Breast epithelium (tissue), 4 donors: Measurements from ENCODE around the gene TRAPPC6A. TPM values are rescaled to one million over a fixed set of nuclear protein-coding genes. Genes with fewer than 3 reads are reported as not detected.
A peak's percentile ranks its signal among the peaks of the same experiment; 100 is the strongest.

Source experiments
- DNase-seq, 2 donors: peaks; one replicate each; pipeline ENCODE4 v3.0.0-alpha.2; 2019; ENCODE audit warnings: low spot score in 2 of 2
- H3K27ac ChIP-seq, 2 donors: fragments of 200-600 bp; sonication (generic) in 1 of 2; one replicate each; pipeline ENCODE4 v1.5.1; 2016 to 2019; ENCODE audit warnings: mild to moderate bottlenecking in 1 of 2
- H3K27me3 ChIP-seq, 2 donors: fragments of 200-600 bp; sonication (generic) in 1 of 2; one replicate each; pipeline versions ENCODE4 v1.5.1 to v1.6.0; 2017 to 2019; ENCODE audit warnings: control low read depth in 1 of 2, mild to moderate bottlenecking in 1 of 2
- H3K36me3 ChIP-seq: fragments of 200-600 bp; one replicate; pipeline ENCODE4 v1.5.1; 2019
- H3K4me1 ChIP-seq, 2 donors: fragments of 200-600 bp; sonication (generic); one replicate each; pipeline ENCODE4 v1.5.1; 2016 to 2019; ENCODE audit warnings: control low read depth in 1 of 2
- H3K4me3 ChIP-seq, 3 donors: fragments of 200-600 bp; sonication (generic); 1 replicate in 2 of 3; 2 replicates in 1 of 3; pipeline ENCODE4 v1.5.1; 2016 to 2019; ENCODE audit warnings: mild to moderate bottlenecking in 3 of 3, moderate library complexity in 2 of 3
- H3K9me3 ChIP-seq, 2 donors: fragments of 200-600 bp; sonication (generic) in 1 of 2; one replicate each; pipeline ENCODE4 v1.5.1; 2016 to 2019; ENCODE audit warnings: control low read depth in 1 of 2
- CTCF ChIP-seq, 3 donors: fragments of 450-650 bp; IDR thresholded peaks; one replicate each; pipeline ENCODE4 v1.5.1; 2016 to 2017; ENCODE audit warnings: antibody characterized with exemption in 3 of 3, mild to moderate bottlenecking in 3 of 3, moderate library complexity in 3 of 3
- POLR2A ChIP-seq: fragments of 450-650 bp; IDR thresholded peaks from one replicate; pipeline ENCODE4 v1.6.1; 2016; ENCODE audit warnings: antibody characterized with exemption, mild to moderate bottlenecking, moderate library complexity
- POLR2AphosphoS5 ChIP-seq, 3 donors: sonication (generic); formaldehyde crosslinking; IDR thresholded peaks; one replicate each; pipeline ENCODE4 v1.6.1; 2017; ENCODE audit warnings: antibody characterized with exemption in 3 of 3
- intact Hi-C: fragments of 100-400 bp; cut with DNase I; formaldehyde crosslinking; loops from one replicate; pipeline ENCODE4 v1.15.1; 2023; ENCODE audit warnings: low total_unique reads
- total RNA-seq, 3 donors: library from RNA; depleted of rRNA; stranded (reverse); fragments of >200 nt; gene quantifications; one replicate each; pipeline ENCODE4 v1.1.0, GENCODE V29; 2016

Gene TRAPPC6A
- 10 to 100 TPM; 29.5 to 54.4 (median 34.7) TPM for total RNA-seq

GRCh38 chr19:45177817-45178261 is at the start of gene TRAPPC6A:
Gene TRAPPC6A, minus strand, starts transcription at chr19:45178237. Its CDS starts 19 bp downstream, at chr19:45178218.
- intact Hi-C loops = no loop called here
- Histone ChIP-seq H3K27ac (peak within 1 kb of the TSS; percentile 95 to 97), H3K4me1 (peaks cover 0 to 2% of the 10 kb centered on the region in 2 donors), H3K27me3 (no peaks in the 10 kb centered on the region), H3K4me3 (peak within 1 kb of the TSS; percentile 91 to 92 (median 91)), H3K9me3 (no peaks in the 10 kb centered on the region), H3K36me3 (no peaks in the 10 kb centered on the region)
- TF ChIP-seq CTCF (IDR thresholded peaks at IDR 0.05) = no peak
- peak in 2 of 3 donors; percentile 24 to 89 for TF ChIP-seq POLR2AphosphoS5 (IDR thresholded peaks at IDR 0.05)
- peak; percentile 51 for TF ChIP-seq POLR2A
- DNase-seq = no peak

GRCh38 chr19:45224645-45225044 is 46.6 kb upstream of the TRAPPC6A start:
- Histone ChIP-seq H3K9me3 (no peaks in the 10 kb centered on the region), H3K36me3 (no peaks in the 10 kb centered on the region), H3K4me1 (no peaks in the 10 kb centered on the region), H3K4me3 (no peak overlapping the region), H3K27me3 (no peaks in the 10 kb centered on the region), H3K27ac (no peak overlapping the region)
- intact Hi-C loops = no loop called here
- no peak for DNase-seq
- TF ChIP-seq POLR2AphosphoS5 (IDR thresholded peaks at IDR 0.05) (no peak), CTCF (IDR thresholded peaks at IDR 0.05) (no peak), POLR2A (no peak)

- intact Hi-C loops = no loop called here
- no peaks in the 10 kb centered on the region for H3K9me3 ChIP-seq
- DNase-seq = no peak
- no peak overlapping the region for H3K4me3 ChIP-seq
- H3K27ac ChIP-seq = no peak overlapping the region
- H3K36me3 ChIP-seq = no peaks in the 10 kb centered on the region
- TF ChIP-seq CTCF (IDR thresholded peaks at IDR 0.05) (no peak), POLR2A (no peak), POLR2AphosphoS5 (IDR thresholded peaks at IDR 0.05) (no peak)
- H3K4me1 ChIP-seq = no peaks in the 10 kb centered on the region
- H3K27me3 ChIP-seq = no peaks in the 10 kb centered on the region
These were observed 45.8 kb upstream of the TRAPPC6A start for GRCh38 chr19:45223879-45224278.

GRCh38 chr19:45222724-45223123 is 44.7 kb upstream of the TRAPPC6A start:
- no peaks in the 10 kb centered on the region for H3K9me3 ChIP-seq
- no peak for DNase-seq
- no peaks in the 10 kb centered on the region for H3K4me1 ChIP-seq
- H3K4me3 ChIP-seq = no peak overlapping the region
- H3K27me3 ChIP-seq = peaks cover 3 to 4% of the 10 kb centered on the region in 2 donors
- H3K27ac ChIP-seq = no peak overlapping the region
- TF ChIP-seq POLR2A (no peak), POLR2AphosphoS5 (IDR thresholded peaks at IDR 0.05) (no peak), CTCF (IDR thresholded peaks at IDR 0.05) (no peak)
- intact Hi-C loops = no loop called here
- H3K36me3 ChIP-seq = no peaks in the 10 kb centered on the region

GRCh38 chr19:45218911-45219743 is 41.1 kb upstream of the TRAPPC6A start:
- no peaks in the 10 kb centered on the region for H3K4me1 ChIP-seq
- no peak overlapping the region for H3K4me3 ChIP-seq
- no peaks in the 10 kb centered on the region for H3K36me3 ChIP-seq
- no peaks in the 10 kb centered on the region for H3K9me3 ChIP-seq
- TF ChIP-seq CTCF (IDR thresholded peaks at IDR 0.05) = no peak
- no peak for TF ChIP-seq POLR2AphosphoS5 (IDR thresholded peaks at IDR 0.05)
- TF ChIP-seq POLR2A = no peak
- H3K27ac ChIP-seq = no peak overlapping the region
- intact Hi-C loops = no loop called here
- DNase-seq = no peak
- peaks cover 6 to 8% of the 10 kb centered on the region in 2 donors for H3K27me3 ChIP-seq
